Measurements from ENCODE around the gene EME2. TPM values are rescaled to one million over a fixed set of nuclear protein-coding genes. Genes with fewer than 3 reads are reported as not detected.

EME2 gene
- total RNA-seq, 1 donor from 2014 or later = 30.0 TPM

- peak; percentile 99 for DNase-seq
- peaks cover 2% of the 10 kb centered on the region for H3K27me3 Mint-ChIP-seq
- H3K9me3 Mint-ChIP-seq = no peaks in the 10 kb centered on the region
- intact Hi-C loops (cut with micrococcal nuclease) = loop anchor here (1.0 to 2.0 kb wide), 3 partner anchors 9 to 373 kb away; partner anchors contain the start of genes FAHD1, HAGH, MRPS34 and TRAF7
- H3K36me3 Mint-ChIP-seq (ENCODE audit: low read depth) = peaks cover 10% of the 10 kb centered on the region
- H3K27ac Mint-ChIP-seq = peak within 1 kb of the TSS; percentile 85
- peaks cover 9% of the 10 kb centered on the region for H3K4me1 Mint-ChIP-seq
- H3K4me3 Mint-ChIP-seq = peak within 1 kb of the TSS; percentile 93
These were observed 10.0 kb downstream of the EME2 start, which contains the start of the genes NUBP2 and SPSB3 for GRCh38 chr16:1782408-1783264. TSS of gene NUBP2 (plus strand) at chr16:1782960. CDS start at chr16:1783021, 61 bp downstream. TSS of gene SPSB3 (minus strand) at chr16:1782571. CDS start at chr16:1781483, 1,088 bp downstream.

DNA sequence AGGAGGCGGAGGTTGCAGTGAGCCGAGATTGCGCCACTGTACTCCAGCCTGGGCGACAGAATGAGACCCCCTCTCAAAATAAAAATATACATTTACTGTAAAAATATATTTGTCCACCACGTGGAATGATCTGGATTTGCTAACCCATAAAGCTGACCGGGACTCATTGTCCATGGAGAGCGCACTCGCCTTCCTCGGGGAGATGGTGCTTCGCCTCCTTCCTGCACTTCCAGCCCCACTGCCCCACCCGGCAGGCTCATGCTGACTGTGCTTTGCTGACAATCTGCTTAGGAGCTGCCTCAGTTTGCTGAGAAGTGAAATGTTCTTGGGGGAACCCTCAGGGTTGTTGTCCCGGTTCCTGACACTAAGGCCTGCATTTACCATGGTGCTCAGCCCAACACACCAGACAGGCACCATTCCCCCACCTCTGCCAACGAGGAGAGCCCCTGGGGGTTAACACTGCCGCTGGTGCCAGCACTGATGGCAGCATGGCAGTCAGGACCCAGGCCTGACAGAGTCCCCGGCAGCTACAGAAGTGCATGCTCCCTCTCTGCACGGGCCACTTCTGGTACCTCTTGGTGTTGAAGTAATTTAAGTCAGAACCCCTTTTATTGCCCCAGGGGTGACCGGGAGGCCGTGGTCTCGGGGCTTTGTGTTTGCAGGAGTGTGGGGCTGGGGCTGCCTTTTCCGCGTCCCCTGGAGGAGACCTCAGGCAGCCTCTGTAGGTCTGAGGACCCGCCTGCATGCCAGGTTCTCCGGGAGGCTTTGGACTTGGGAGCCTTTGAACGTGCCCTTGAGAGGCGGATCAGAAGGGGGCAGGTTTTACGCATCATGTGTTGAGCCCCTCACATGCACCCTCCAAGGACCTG, 12.6 kb downstream of the EME2 start:
- intact Hi-C loops (cut with micrococcal nuclease) = no loop called here
- peaks cover 14% of the 10 kb centered on the region for H3K36me3 Mint-ChIP-seq (ENCODE audit: low read depth)
- peak; percentile 57 for DNase-seq
- H3K27ac Mint-ChIP-seq = no peak overlapping the region
- H3K27me3 Mint-ChIP-seq = peaks cover 2% of the 10 kb centered on the region
- no peaks in the 10 kb centered on the region for H3K9me3 Mint-ChIP-seq
- H3K4me3 Mint-ChIP-seq = peak overlapping the region; percentile 34
- H3K4me1 Mint-ChIP-seq = peaks cover 9% of the 10 kb centered on the region

DNA sequence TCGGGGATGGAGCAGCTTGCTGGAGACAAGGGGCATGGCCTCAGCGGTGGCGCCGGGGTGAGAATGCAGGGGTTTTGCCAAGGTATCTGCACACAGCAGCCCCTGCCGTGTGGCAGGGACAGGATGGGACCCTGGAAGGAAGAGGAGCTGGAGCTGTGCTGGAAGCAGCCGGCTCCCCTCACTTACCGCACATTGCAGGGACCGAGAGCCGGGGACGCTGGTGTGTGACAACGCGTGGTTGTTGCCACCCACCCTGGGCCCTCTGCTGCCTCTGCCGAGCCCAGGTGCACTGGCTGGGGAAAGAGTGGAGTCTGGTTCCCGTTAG, 13.2 kb downstream of the EME2 start:
- intact Hi-C loops (cut with micrococcal nuclease) = no loop called here
- Mint-ChIP-seq H3K36me3 (ENCODE audit: low read depth) (peaks cover 14% of the 10 kb centered on the region), H3K4me3 (no peak overlapping the region), H3K27me3 (peaks cover 2% of the 10 kb centered on the region), H3K4me1 (peaks cover 9% of the 10 kb centered on the region), H3K9me3 (no peaks in the 10 kb centered on the region), H3K27ac (no peak overlapping the region)
- DNase-seq = no peak

DNA sequence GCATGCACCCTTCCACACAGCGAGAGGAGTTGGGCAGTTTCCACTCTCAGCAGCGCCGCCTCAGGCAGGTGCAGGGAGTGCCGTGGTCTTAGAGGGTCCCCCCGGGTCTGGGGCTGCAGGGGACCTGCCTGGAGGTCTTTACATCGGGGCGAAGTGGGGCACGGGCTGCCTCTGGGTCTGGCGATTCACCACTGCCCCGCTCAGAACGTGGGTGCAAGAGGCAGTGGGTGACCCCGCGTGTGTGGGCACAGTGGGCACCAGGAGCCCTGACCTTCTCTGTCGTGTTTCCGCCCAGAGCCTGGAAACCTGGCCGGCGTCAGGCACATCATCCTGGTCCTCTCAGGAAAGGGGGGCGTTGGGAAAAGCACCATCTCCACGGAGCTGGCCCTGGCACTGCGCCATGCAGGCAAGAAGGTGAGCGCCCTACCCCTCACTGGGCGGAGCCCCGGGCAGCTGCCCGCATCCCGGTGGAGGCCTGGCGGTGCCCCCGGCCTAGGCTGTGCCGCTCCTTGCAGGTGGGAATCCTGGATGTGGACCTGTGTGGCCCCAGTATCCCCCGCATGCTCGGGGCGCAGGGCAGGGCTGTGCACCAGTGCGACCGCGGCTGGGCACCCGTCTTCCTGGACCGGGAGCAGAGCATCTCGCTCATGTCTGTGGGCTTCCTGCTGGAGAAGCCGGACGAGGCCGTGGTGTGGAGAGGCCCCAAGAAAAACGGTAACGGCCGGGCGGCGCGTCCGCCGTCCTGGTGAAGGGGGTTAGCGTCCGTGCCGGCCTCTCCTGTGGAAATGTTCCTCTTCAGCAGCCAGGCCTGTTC, 13.8 kb downstream of the EME2 start:
- H3K4me1 Mint-ChIP-seq = peaks cover 5% of the 10 kb centered on the region
- no peaks in the 10 kb centered on the region for H3K9me3 Mint-ChIP-seq
- H3K36me3 Mint-ChIP-seq (ENCODE audit: low read depth) = peaks cover 14% of the 10 kb centered on the region
- DNase-seq = peak; percentile 57
- H3K27ac Mint-ChIP-seq = no peak overlapping the region
- intact Hi-C loops (cut with micrococcal nuclease) = no loop called here
- peaks cover 2% of the 10 kb centered on the region for H3K27me3 Mint-ChIP-seq
- no peak overlapping the region for H3K4me3 Mint-ChIP-seq

DNA sequence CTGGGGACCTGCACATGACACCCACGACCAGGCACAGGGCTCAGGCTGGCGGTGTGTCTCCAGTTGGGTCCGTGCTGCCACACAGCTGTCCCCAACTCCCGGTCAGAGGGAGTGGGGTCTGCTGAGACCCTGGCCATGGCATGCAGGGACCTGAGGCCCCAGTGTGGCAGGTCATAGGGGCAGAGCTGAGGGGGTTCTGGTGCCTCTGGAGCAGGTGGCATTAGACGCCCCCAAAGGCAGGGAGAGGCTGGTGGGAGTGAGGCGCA, 14.4 kb downstream of the EME2 start:
- intact Hi-C loops (cut with micrococcal nuclease) = no loop called here
- Mint-ChIP-seq H3K4me3 (no peak overlapping the region), H3K27ac (no peak overlapping the region), H3K27me3 (peaks cover 2% of the 10 kb centered on the region), H3K36me3 (ENCODE audit: low read depth) (peaks cover 10% of the 10 kb centered on the region), H3K9me3 (no peaks in the 10 kb centered on the region), H3K4me1 (peaks cover 1% of the 10 kb centered on the region)
- no peak for DNase-seq

GRCh38 chr16:1787322-1788094, 14.9 kb downstream of the EME2 start:
- peak; percentile 55 for DNase-seq
- Mint-ChIP-seq H3K36me3 (ENCODE audit: low read depth) (peaks cover 10% of the 10 kb centered on the region), H3K4me1 (peaks cover 1% of the 10 kb centered on the region), H3K27me3 (peaks cover 2% of the 10 kb centered on the region), H3K9me3 (no peaks in the 10 kb centered on the region), H3K4me3 (no peak overlapping the region), H3K27ac (no peak overlapping the region)
- intact Hi-C loops (cut with micrococcal nuclease) = no loop called here

- Mint-ChIP-seq H3K36me3 (ENCODE audit: low read depth) (peaks cover 10% of the 10 kb centered on the region), H3K27ac (no peak overlapping the region), H3K9me3 (no peaks in the 10 kb centered on the region), H3K4me1 (peaks cover 1% of the 10 kb centered on the region), H3K27me3 (no peaks in the 10 kb centered on the region), H3K4me3 (no peak overlapping the region)
- intact Hi-C loops (cut with micrococcal nuclease) = no loop called here
- no peak for DNase-seq
These were observed 15.6 kb downstream of the EME2 start for GRCh38 chr16:1788095-1788707.

GRCh38 chr16:1788708-1789100, 16.1 kb downstream of the EME2 start:
- Mint-ChIP-seq H3K27me3 (no peaks in the 10 kb centered on the region), H3K4me3 (no peak overlapping the region), H3K36me3 (ENCODE audit: low read depth) (peaks cover 10% of the 10 kb centered on the region), H3K9me3 (no peaks in the 10 kb centered on the region), H3K27ac (no peak overlapping the region), H3K4me1 (peaks cover 1% of the 10 kb centered on the region)
- intact Hi-C loops (cut with micrococcal nuclease) = no loop called here
- DNase-seq = no peak

- H3K27ac Mint-ChIP-seq = no peak overlapping the region
- no peak for DNase-seq
- intact Hi-C loops (cut with micrococcal nuclease) = no loop called here
- peaks cover 8% of the 10 kb centered on the region for H3K36me3 Mint-ChIP-seq (ENCODE audit: low read depth)
- no peak overlapping the region for H3K4me3 Mint-ChIP-seq
- no peaks in the 10 kb centered on the region for H3K27me3 Mint-ChIP-seq
- H3K9me3 Mint-ChIP-seq = no peaks in the 10 kb centered on the region
- no peaks in the 10 kb centered on the region for H3K4me1 Mint-ChIP-seq
These were observed 17.0 kb downstream of the EME2 start for GRCh38 chr16:1789643-1790045.

- intact Hi-C loops (cut with micrococcal nuclease) = no loop called here
- Mint-ChIP-seq H3K4me1 (no peaks in the 10 kb centered on the region), H3K9me3 (no peaks in the 10 kb centered on the region), H3K36me3 (ENCODE audit: low read depth) (peaks cover 6% of the 10 kb centered on the region), H3K4me3 (no peak overlapping the region), H3K27ac (no peak overlapping the region), H3K27me3 (no peaks in the 10 kb centered on the region)
- DNase-seq = no peak
These were observed 17.6 kb downstream of the EME2 start for GRCh38 chr16:1790261-1790610.

DNA sequence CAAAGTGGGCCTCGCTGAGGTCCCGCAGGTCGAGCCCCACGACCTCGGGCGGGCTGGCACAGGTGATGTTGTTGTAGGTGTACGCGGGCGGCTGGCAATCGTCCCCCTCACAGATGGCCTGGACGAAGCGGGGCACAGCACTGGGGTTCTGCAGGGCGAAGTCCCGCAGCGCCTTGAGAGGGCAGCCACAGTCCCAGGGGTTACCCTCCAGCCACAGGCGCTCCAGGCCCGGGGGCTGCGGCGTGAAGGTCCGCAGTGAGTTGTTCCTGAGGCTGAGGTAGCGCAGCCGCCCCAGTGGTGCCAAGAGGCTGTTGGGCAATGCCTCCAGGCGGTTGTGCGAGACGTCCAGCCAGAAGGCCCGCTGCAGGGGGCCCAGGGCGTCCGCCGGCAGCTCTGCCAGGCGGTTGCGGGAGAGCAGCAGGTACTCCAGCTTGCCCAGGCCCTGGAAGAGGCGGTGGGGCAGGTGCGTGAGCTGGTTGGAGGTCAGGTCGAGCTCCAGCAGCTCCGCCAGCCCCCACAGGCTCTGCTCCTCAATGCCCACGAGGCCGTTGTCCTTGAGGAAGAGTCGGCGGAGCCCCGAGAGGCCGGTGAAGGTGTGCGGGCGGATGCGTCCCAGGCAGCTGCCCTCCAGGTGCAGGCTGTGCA, 18.1 kb downstream of the EME2 start:
- H3K4me1 Mint-ChIP-seq = no peaks in the 10 kb centered on the region
- no peak overlapping the region for H3K27ac Mint-ChIP-seq
- no peaks in the 10 kb centered on the region for H3K9me3 Mint-ChIP-seq
- H3K27me3 Mint-ChIP-seq = no peaks in the 10 kb centered on the region
- no peak overlapping the region for H3K4me3 Mint-ChIP-seq
- peaks cover 6% of the 10 kb centered on the region for H3K36me3 Mint-ChIP-seq (ENCODE audit: low read depth)
- intact Hi-C loops (cut with micrococcal nuclease) = no loop called here
- no peak for DNase-seq

DNA sequence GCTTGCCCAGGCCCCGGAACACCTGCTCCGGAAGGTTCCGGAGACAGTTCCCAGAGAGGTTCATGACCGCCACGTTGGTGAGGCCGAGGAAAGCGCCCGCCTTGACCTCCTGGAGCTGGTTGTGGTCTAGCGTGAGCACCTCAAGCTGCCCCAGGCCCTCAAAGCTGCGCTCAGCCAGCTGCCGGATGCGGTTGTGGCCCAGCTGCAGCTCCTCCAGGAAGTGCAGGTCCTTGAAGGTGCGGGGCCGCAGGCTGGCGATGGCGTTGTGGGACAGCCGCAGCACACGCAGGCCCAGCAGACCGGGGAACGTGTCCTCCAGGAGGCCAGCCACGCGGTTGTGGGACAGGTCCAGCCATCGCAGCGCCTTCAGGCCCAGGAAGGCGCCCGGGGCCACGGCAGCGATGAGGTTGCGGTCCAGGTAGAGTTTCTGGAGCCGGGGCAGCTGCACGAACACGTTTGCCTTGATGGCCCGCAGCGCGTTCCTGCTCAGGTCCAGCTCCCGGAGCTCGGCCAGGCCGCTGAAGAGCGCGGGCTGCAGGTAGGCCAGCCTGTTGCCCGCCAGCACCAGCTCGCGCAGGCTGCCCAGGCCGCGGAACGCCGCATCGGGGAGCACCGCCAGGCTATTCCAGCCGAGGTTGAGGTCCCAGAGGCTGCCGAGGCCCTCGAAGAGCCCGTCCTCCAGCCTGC, 18.8 kb downstream of the EME2 start:
- H3K36me3 Mint-ChIP-seq (ENCODE audit: low read depth) = peaks cover 6% of the 10 kb centered on the region
- no peak overlapping the region for H3K4me3 Mint-ChIP-seq
- no peak for DNase-seq
- H3K4me1 Mint-ChIP-seq = no peaks in the 10 kb centered on the region
- no peaks in the 10 kb centered on the region for H3K27me3 Mint-ChIP-seq
- intact Hi-C loops (cut with micrococcal nuclease) = no loop called here
- no peaks in the 10 kb centered on the region for H3K9me3 Mint-ChIP-seq
- no peak overlapping the region for H3K27ac Mint-ChIP-seq
